Neural cell (in vitro differentiated cells): ENCODE measurements around the gene SP8. TPM values are rescaled to one million over a fixed set of nuclear protein-coding genes. Genes with fewer than 3 reads are reported as not detected.

Experiments
- H2AFZ ChIP-seq: fragments of 200-600, 300-800 bp; sonication (generic), shearing (Covaris generic); 2 replicates; pipeline ENCODE4 v1.6.0; 2014; ENCODE audit warnings: low read depth, mild to moderate bottlenecking, antibody characterized with exemption, low read length, moderate library complexity
- H3F3A ChIP-seq: fragments of 200-600 bp; shearing (Covaris generic); 2 replicates; pipeline ENCODE4 v1.6.1; 2016; ENCODE audit warnings: mild to moderate bottlenecking, moderate library complexity, mixed read lengths, antibody characterized with exemption, low read length; ENCODE audit not compliant: insufficient read depth, poor library complexity, severe bottlenecking
- H3K27ac ChIP-seq: fragments of 200-600, 300-800 bp; sonication (generic), shearing (Covaris generic); 2 replicates; pipeline ENCODE4 v1.5.1; 2014; ENCODE audit warnings: mild to moderate bottlenecking, low read length, moderate library complexity
- H3K27me3 ChIP-seq: fragments of 300-800, 200-600 bp; sonication (generic), shearing (Covaris generic); 2 replicates; pipeline ENCODE4 v1.6.0; 2014; ENCODE audit warnings: mild to moderate bottlenecking, low read depth, low read length, moderate library complexity; ENCODE audit not compliant: insufficient read depth
- H3K36me3 ChIP-seq: fragments of 300-800, 200-600 bp; sonication (generic), shearing (Covaris generic); 2 replicates; pipeline ENCODE4 v1.5.1; 2014; ENCODE audit warnings: mild to moderate bottlenecking, antibody characterized with exemption, low read length, moderate library complexity; ENCODE audit not compliant: insufficient read depth
- H3K4me2 ChIP-seq: fragments of 300-800, 200-600 bp; sonication (generic), shearing (Covaris generic); 2 replicates; pipeline ENCODE4 v1.6.0; 2014; ENCODE audit warnings: mild to moderate bottlenecking, low read length
- H3K4me3 ChIP-seq: fragments of 300-800, 200-600 bp; sonication (generic), shearing (Covaris generic); 2 replicates; pipeline ENCODE4 v1.5.1; 2014; ENCODE audit warnings: mild to moderate bottlenecking, low read length, moderate library complexity
- H3K79me2 ChIP-seq: fragments of 200-600 bp; shearing (Covaris generic); replicated peaks from 2 replicates; pipeline ENCODE4 v1.6.0; 2014; ENCODE audit warnings: mild to moderate bottlenecking, low read length, moderate library complexity; ENCODE audit not compliant: insufficient read depth
- H3K9ac ChIP-seq: fragments of 300-800, 200-600 bp; sonication (generic), shearing (Covaris generic); 2 replicates; pipeline ENCODE4 v1.6.1; 2016; ENCODE audit warnings: mild to moderate bottlenecking, low read length, mixed read lengths
- H3K9me2 ChIP-seq: fragments of 200-600 bp; shearing (Covaris generic); 2 replicates; pipeline ENCODE4 v1.6.1; 2016; ENCODE audit warnings: mild to moderate bottlenecking, low read length, mixed read lengths; ENCODE audit not compliant: insufficient read depth
- H3K9me3 ChIP-seq: fragments of 200-600, 300-800 bp; sonication (generic), shearing (Covaris generic); 2 replicates; pipeline ENCODE4 v1.6.1; 2016; ENCODE audit warnings: mild to moderate bottlenecking, mixed run types, low read length, moderate library complexity, mixed read lengths
- H4K20me1 ChIP-seq: fragments of 200-600 bp; shearing (Covaris generic); 2 replicates; pipeline ENCODE4 v1.6.1; 2016; ENCODE audit warnings: mild to moderate bottlenecking, mixed run types; ENCODE audit not compliant: insufficient read depth
- EP300 ChIP-seq: fragments of 450-650 bp; conservative IDR thresholded peaks from 2 replicates; pipeline ENCODE4 v1.6.1; 2014; ENCODE audit warnings: antibody characterized with exemption, mild to moderate bottlenecking, moderate library complexity; ENCODE audit not compliant: poor library complexity, severe bottlenecking
- EZH2 ChIP-seq: fragments of 200-600, 300-800 bp; shearing (Covaris generic), sonication (generic); IDR thresholded peaks from 2 replicates; pipeline ENCODE4 v1.6.1; 2014; ENCODE audit warnings: antibody characterized with exemption, low read length, borderline replicate concordance, mild to moderate bottlenecking; ENCODE audit not compliant: insufficient read depth, poor library complexity, severe bottlenecking
- MXI1 ChIP-seq: fragments of 450-650 bp; conservative IDR thresholded peaks from 2 replicates; pipeline ENCODE4 v1.6.1; 2014; ENCODE audit warnings: antibody characterized with exemption, mild to moderate bottlenecking; ENCODE audit not compliant: poor library complexity, severe bottlenecking
- POLR2AphosphoS5 ChIP-seq: IDR thresholded peaks from 2 replicates; pipeline ENCODE4 v1.6.1; 2012
- RAD21 ChIP-seq: fragments of 450-650 bp; conservative IDR thresholded peaks from 2 replicates; pipeline ENCODE4 v1.6.1; 2014; ENCODE audit warnings: antibody characterized with exemption, mild to moderate bottlenecking, moderate library complexity
- SMC3 ChIP-seq: fragments of 450-650 bp; conservative IDR thresholded peaks from 2 replicates; pipeline ENCODE4 v1.6.1; 2014; ENCODE audit warnings: antibody characterized with exemption, mild to moderate bottlenecking, moderate library complexity; ENCODE audit not compliant: poor library complexity
- TAF1 ChIP-seq: IDR thresholded peaks from 2 replicates; pipeline ENCODE4 v1.6.1; 2012; ENCODE audit warnings: low read depth
- polyA plus RNA-seq: library from polyadenylated mRNA; depleted of rRNA; stranded (reverse); fragments of >200 nt; gene quantifications from 2 replicates; pipeline ENCODE4 v1.2.3, GENCODE V29; 2014
- TF ChIP-seq, protein P1 (sequence below): IDR thresholded peaks from 2 replicates; pipeline ENCODE4 v1.6.1; 2012; ENCODE audit warnings: borderline replicate concordance
- TF ChIP-seq, protein P2 (sequence below): fragments of 450-650 bp; IDR thresholded peaks from 2 replicates; pipeline ENCODE4 v1.5.1; 2014; ENCODE audit warnings: antibody characterized with exemption, mild to moderate bottlenecking, moderate library complexity; ENCODE audit not compliant: poor library complexity, severe bottlenecking

Gene SP8
- polyA plus RNA-seq, 1 donor from 2014 or later: 8.7 TPM

DNA sequence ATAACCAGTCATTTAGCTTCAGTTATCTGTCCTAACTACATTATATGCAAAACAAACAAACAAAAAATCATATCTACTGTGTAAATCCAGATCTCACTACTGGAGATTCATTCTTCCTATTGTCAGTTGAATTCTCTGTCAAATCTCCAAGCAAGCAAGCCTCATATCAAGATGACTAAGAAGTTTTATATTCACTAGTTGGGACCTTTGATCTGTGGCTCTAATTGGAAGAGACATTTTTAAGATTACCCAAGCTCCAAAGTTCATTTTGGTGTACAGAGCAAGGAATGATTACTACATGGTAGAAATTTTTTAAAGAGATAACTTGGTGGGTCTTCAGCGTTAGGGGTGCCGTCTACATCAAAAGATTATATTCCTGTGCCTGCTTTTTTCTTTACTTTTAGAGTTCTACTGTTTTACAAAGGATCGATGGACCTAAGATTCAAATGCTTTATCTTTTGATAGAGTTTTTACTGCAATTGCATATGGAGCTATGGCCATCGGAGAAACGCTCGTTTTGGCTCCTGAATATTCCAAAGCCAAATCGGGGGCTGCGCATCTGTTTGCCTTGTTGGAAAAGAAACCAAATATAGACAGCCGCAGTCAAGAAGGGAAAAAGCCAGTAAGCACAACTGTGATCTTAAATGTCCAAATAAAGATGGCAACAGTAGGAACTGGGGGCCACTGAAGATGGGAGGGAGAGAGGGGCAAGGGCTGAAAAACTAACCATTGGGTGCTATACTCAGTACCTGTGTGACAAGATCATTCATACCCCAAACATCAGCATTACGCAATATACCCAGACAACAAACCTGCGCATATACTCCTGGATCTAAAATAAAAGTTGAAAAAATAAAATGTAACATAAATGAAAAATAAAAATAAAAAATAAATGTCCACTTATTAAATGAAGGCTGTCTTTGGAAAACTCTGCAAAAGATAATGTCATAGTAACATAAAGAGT, 47.9 kb downstream of the SP8 start:
- Histone ChIP-seq H3K4me2 (no peak overlapping the region), H3K9me3 (no peaks in the 10 kb centered on the region), H3K27me3 (no peaks in the 10 kb centered on the region), H3K27ac (no peak overlapping the region), H4K20me1 (no peaks in the 10 kb centered on the region), H2AFZ (no peak overlapping the region), H3K9ac (no peak overlapping the region), H3K4me3 (no peak overlapping the region), H3F3A (no peaks in the 10 kb centered on the region), H3K9me2 (no peaks in the 10 kb centered on the region), H3K36me3 (no peaks in the 10 kb centered on the region), H3K79me2 (no peaks in the 10 kb centered on the region)
- TF ChIP-seq RAD21 (no peak), POLR2AphosphoS5 (no peak), EZH2 (no peak), SMC3 (no peak), TAF1 (no peak), MXI1 (no peak), EP300 (no peak)
- TF ChIP-seq, protein P1, sequence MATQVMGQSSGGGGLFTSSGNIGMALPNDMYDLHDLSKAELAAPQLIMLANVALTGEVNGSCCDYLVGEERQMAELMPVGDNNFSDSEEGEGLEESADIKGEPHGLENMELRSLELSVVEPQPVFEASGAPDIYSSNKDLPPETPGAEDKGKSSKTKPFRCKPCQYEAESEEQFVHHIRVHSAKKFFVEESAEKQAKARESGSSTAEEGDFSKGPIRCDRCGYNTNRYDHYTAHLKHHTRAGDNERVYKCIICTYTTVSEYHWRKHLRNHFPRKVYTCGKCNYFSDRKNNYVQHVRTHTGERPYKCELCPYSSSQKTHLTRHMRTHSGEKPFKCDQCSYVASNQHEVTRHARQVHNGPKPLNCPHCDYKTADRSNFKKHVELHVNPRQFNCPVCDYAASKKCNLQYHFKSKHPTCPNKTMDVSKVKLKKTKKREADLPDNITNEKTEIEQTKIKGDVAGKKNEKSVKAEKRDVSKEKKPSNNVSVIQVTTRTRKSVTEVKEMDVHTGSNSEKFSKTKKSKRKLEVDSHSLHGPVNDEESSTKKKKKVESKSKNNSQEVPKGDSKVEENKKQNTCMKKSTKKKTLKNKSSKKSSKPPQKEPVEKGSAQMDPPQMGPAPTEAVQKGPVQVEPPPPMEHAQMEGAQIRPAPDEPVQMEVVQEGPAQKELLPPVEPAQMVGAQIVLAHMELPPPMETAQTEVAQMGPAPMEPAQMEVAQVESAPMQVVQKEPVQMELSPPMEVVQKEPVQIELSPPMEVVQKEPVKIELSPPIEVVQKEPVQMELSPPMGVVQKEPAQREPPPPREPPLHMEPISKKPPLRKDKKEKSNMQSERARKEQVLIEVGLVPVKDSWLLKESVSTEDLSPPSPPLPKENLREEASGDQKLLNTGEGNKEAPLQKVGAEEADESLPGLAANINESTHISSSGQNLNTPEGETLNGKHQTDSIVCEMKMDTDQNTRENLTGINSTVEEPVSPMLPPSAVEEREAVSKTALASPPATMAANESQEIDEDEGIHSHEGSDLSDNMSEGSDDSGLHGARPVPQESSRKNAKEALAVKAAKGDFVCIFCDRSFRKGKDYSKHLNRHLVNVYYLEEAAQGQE: no peak
- TF ChIP-seq, protein P2, sequence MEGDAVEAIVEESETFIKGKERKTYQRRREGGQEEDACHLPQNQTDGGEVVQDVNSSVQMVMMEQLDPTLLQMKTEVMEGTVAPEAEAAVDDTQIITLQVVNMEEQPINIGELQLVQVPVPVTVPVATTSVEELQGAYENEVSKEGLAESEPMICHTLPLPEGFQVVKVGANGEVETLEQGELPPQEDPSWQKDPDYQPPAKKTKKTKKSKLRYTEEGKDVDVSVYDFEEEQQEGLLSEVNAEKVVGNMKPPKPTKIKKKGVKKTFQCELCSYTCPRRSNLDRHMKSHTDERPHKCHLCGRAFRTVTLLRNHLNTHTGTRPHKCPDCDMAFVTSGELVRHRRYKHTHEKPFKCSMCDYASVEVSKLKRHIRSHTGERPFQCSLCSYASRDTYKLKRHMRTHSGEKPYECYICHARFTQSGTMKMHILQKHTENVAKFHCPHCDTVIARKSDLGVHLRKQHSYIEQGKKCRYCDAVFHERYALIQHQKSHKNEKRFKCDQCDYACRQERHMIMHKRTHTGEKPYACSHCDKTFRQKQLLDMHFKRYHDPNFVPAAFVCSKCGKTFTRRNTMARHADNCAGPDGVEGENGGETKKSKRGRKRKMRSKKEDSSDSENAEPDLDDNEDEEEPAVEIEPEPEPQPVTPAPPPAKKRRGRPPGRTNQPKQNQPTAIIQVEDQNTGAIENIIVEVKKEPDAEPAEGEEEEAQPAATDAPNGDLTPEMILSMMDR: no peak

DNA sequence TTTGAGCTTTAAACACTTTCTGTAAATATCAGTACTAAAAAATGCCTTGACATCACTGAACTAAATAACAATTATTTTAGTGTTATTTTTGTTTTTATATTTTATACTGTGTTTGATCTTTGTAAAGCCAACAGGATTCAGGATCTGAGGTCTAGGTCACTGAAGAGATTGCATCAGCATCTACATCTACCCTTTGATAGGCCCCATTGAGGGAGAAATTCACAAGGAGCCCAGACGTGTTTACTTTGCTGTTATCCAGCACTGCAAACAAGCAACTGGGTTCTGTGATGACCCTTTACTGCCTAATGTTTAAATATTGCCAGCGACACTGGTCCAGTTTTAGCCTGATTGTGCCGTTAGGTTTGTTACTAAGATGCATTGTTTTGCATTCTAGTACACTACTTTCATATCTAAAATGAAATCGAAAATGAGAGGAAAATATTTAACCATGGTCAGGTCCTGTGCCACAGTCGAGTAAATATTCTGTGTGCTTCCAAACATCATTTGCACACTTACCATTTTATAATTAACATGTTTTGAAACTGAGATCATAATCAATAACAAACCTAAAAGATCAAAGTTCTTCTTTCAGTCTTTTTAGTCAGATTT, 48.7 kb downstream of the SP8 start:
- TF ChIP-seq POLR2AphosphoS5: no peak
- TF ChIP-seq, protein P1: no peak
- no peak for TF ChIP-seq RAD21
- TF ChIP-seq TAF1: no peak
- TF ChIP-seq, protein P2: no peak
- TF ChIP-seq MXI1: no peak
- TF ChIP-seq EP300: no peak
- TF ChIP-seq SMC3: no peak
- TF ChIP-seq EZH2: no peak
- Histone ChIP-seq H3K9me3 (no peaks in the 10 kb centered on the region), H3K9ac (no peak overlapping the region), H3F3A (no peaks in the 10 kb centered on the region), H3K27me3 (no peaks in the 10 kb centered on the region), H3K36me3 (no peaks in the 10 kb centered on the region), H3K9me2 (no peaks in the 10 kb centered on the region), H3K79me2 (no peaks in the 10 kb centered on the region), H4K20me1 (no peaks in the 10 kb centered on the region), H3K27ac (no peak overlapping the region), H3K4me3 (no peak overlapping the region), H3K4me2 (no peak overlapping the region), H2AFZ (no peak overlapping the region)
